Measurements from ENCODE around the gene FLAD1.

- TF ChIP-seq CTCF (conservative IDR thresholded peaks at IDR 0.05; ENCODE audit: low read depth in 2 of 2) (no peak), POLR2AphosphoS5 (IDR thresholded peaks at IDR 0.05; ENCODE audit: low read depth) (no peak)
Measured at GRCh38 chr1:154989195-154989860, 6.2 kb downstream of the FLAD1 start.

All from GM23338 (cell line).